HS-5 (cell line): ENCODE data around the gene TLE3.

Experiments used
- DNase-seq: peaks from one replicate; pipeline ENCODE4 v3.0.0-alpha.2; 2012; ENCODE audit warnings: low read depth

The TLE3 gene

GRCh38 chr15:70002897-70003296, 94.8 kb downstream of the TLE3 start:
- no peak for DNase-seq

DNA sequence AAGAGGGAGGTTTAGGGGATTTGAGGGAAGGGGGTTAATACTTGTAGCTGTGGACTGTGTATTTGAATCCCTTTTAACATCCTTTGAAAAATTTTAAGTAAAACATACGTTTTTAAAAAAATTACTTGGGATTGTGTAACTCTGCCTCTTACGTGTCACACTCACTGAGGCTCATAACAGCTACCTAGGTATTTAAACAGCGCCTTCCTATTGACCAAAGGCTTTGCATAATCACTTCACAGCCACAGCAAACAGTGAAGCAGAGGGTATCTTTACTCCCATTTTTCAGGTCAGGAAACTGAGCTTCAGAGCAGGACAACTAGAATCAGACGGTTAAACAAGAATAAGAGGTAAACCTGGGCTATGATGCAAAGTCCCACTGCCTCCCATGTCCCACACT, 95.9 kb downstream of the TLE3 start:
- no peak for DNase-seq

- no peak for DNase-seq
Measured at GRCh38 chr15:69999392-70000085, 98.2 kb downstream of the TLE3 start.

GRCh38 chr15:69998541-69999391, 99.0 kb downstream of the TLE3 start:
- DNase-seq: no peak

DNA sequence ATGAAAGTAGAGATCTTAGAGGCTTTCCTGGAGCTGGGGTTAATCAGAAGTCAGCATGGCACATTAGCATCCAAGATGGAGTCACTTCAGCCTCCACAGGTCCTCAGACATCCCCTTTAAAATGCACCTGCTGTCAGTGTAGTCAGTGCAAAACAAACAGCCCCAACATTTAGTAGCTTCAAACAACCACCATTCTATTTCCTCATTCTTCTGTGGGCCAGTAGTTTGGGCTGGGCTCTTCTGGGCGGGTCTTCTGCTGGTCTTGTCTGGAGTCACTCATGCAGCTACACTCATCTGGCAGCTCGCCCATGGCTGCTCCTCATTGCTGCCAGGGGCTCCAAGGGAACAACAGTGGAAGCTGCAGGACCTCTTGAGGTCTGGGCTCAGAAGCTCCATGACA, 99.9 kb downstream of the TLE3 start:
- DNase-seq: no peak
